ENCODE data around the gene WDR7.

- TF ChIP-seq, protein P1, sequence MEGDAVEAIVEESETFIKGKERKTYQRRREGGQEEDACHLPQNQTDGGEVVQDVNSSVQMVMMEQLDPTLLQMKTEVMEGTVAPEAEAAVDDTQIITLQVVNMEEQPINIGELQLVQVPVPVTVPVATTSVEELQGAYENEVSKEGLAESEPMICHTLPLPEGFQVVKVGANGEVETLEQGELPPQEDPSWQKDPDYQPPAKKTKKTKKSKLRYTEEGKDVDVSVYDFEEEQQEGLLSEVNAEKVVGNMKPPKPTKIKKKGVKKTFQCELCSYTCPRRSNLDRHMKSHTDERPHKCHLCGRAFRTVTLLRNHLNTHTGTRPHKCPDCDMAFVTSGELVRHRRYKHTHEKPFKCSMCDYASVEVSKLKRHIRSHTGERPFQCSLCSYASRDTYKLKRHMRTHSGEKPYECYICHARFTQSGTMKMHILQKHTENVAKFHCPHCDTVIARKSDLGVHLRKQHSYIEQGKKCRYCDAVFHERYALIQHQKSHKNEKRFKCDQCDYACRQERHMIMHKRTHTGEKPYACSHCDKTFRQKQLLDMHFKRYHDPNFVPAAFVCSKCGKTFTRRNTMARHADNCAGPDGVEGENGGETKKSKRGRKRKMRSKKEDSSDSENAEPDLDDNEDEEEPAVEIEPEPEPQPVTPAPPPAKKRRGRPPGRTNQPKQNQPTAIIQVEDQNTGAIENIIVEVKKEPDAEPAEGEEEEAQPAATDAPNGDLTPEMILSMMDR (IDR thresholded peaks at IDR 0.05), result no peak
- no peak for TF ChIP-seq POLR2A (IDR thresholded peaks at IDR 0.05)
These were observed 282.3 kb downstream of the WDR7 start for GRCh38 chr18:56933472-56933871.
